SK-N-MC (cell line): Measurements from ENCODE around the gene UNKL.

ENCODE experiments used
- EZH2 ChIP-seq: fragments of 200-600 bp; sonication (generic); IDR thresholded peaks from one replicate; pipeline ENCODE4 v1.6.1; 2017; ENCODE audit warnings: antibody characterized with exemption
- FOXP2 ChIP-seq: optimal IDR thresholded peaks from 2 replicates; pipeline ENCODE3; 2011; ENCODE audit warnings: mild to moderate bottlenecking, moderate library complexity; ENCODE audit not compliant: insufficient read depth; ENCODE audit errors: extremely low read length, control extremely low read depth
- POLR2AphosphoS5 ChIP-seq: IDR thresholded peaks from 2 replicates; pipeline ENCODE4 v1.6.1; 2012; ENCODE audit warnings: mild to moderate bottlenecking, low read depth, low read length, borderline replicate concordance

- TF ChIP-seq EZH2 (no peak), POLR2AphosphoS5 (no peak), FOXP2 (no peak)
Observed at GRCh38 chr16:1377406-1378010, 37.0 kb downstream of the UNKL start.
